HG03520 (cell line): ENCODE data around the gene MYOD1.

Experiments
- ATAC-seq: cut with Tn5 transposase; IDR thresholded peaks from one replicate; pipeline ENCODE4 v1.9.1; 2021; ENCODE audit warnings: mild to moderate bottlenecking, moderate library complexity; ENCODE audit not compliant: unreplicated experiment

Gene MYOD1

GRCh38 chr11:17768547-17768946, 49.2 kb downstream of the MYOD1 start:
- no peak for ATAC-seq

GRCh38 chr11:17769218-17769617, 49.8 kb downstream of the MYOD1 start:
- no peak for ATAC-seq

- ATAC-seq = no peak
Measured at GRCh38 chr11:17770048-17770652, 50.8 kb downstream of the MYOD1 start.

GRCh38 chr11:17770917-17771316, 51.5 kb downstream of the MYOD1 start:
- ATAC-seq = no peak

GRCh38 chr11:17771415-17771814, 52.0 kb downstream of the MYOD1 start:
- no peak for ATAC-seq
